ENCODE measurements around the gene ARHGEF5. TPM values are rescaled to one million over a fixed set of nuclear protein-coding genes. Genes with fewer than 3 reads are reported as not detected.

The ARHGEF5 gene
- total and polyA plus RNA-seq, 11 donors = 0.53 to 11.7 (median 1.3) TPM

DNA sequence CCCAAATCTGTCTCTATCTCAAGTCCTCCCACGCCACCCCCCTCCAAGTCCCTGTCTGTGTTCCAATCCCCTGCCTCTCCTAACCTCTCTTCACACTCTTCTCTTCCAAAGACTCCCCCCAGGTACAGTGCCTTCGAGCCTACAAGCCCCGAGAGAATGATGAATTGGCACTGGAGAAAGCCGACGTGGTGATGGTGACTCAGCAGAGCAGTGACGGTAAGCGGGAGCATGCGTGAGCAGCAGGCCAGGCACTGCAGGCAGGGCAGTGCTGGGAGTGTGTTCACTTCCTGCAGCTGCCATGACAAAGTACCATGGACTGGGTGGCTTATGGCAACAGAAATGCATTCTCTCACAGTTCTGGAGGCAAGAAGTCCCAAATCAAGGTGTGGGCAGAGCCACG is 23.4 kb downstream of the ARHGEF5 start:
- Histone ChIP-seq H3K9me3 (no peaks in the 10 kb centered on the region), H3K4me3 (no peak overlapping the region), H3K36me3 (peaks cover 0 to 17% (median 0%) of the 10 kb centered on the region in 9 donors), H3K4me1 (no peaks in the 10 kb centered on the region), H3K27ac (no peak overlapping the region), H3K27me3 (no peaks in the 10 kb centered on the region)
- 93 to 95% (median 94%) methylated on average over 9 of the region's 9 CpGs for WGBS, 4 donors
- TF ChIP-seq, protein P1, sequence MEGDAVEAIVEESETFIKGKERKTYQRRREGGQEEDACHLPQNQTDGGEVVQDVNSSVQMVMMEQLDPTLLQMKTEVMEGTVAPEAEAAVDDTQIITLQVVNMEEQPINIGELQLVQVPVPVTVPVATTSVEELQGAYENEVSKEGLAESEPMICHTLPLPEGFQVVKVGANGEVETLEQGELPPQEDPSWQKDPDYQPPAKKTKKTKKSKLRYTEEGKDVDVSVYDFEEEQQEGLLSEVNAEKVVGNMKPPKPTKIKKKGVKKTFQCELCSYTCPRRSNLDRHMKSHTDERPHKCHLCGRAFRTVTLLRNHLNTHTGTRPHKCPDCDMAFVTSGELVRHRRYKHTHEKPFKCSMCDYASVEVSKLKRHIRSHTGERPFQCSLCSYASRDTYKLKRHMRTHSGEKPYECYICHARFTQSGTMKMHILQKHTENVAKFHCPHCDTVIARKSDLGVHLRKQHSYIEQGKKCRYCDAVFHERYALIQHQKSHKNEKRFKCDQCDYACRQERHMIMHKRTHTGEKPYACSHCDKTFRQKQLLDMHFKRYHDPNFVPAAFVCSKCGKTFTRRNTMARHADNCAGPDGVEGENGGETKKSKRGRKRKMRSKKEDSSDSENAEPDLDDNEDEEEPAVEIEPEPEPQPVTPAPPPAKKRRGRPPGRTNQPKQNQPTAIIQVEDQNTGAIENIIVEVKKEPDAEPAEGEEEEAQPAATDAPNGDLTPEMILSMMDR (IDR thresholded peaks at IDR 0.05) = no peak
- TF ChIP-seq POLR2A (IDR thresholded peaks at IDR 0.05) = no peak
- no peak for ATAC-seq
- no peak for DNase-seq
- intact Hi-C loops (cut with DNase I) = no loop called here

- H3K36me3 ChIP-seq = peaks cover 0 to 17% (median 0%) of the 10 kb centered on the region in 9 donors
- no peak for DNase-seq
- TF ChIP-seq POLR2A (IDR thresholded peaks at IDR 0.05) = no peak
- TF ChIP-seq, protein P1 (IDR thresholded peaks at IDR 0.05) = no peak
- intact Hi-C loops (cut with DNase I) = no loop called here
- H3K4me1 ChIP-seq = no peaks in the 10 kb centered on the region
- H3K4me3 ChIP-seq = no peak overlapping the region
- no peaks in the 10 kb centered on the region for H3K9me3 ChIP-seq
- H3K27ac ChIP-seq = no peak overlapping the region
- 92 to 96% (median 94%) methylated on average over 5 to 11 of the region's 11 CpGs for WGBS, 4 donors
- no peak for ATAC-seq
- no peaks in the 10 kb centered on the region for H3K27me3 ChIP-seq
These were observed 24.7 kb downstream of the ARHGEF5 start for GRCh38 chr7:144379776-144380384.

DNA sequence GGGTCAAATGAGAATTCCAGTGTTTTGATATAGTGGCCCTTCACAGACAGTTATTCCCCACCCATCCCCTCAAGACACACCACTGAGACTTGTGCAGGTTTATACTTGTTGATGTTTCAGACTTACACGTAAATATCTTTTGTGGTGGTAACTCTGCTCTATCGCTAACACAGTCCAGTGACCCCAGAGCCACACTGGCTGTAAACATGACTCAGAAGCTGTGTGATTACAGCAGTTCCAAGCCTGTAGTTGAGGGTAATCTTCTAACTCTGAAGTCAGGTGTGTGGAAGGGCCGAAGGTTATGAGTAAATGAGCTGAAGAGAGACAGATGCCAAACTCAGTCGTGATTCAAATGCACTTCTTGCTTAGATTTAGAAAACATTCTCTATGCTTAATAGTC is 28.9 kb downstream of the ARHGEF5 start:
- Histone ChIP-seq H3K4me3 (no peak overlapping the region), H3K9me3 (no peaks in the 10 kb centered on the region), H3K27ac (no peak overlapping the region), H3K36me3 (peaks cover 0 to 8% (median 0%) of the 10 kb centered on the region in 9 donors), H3K27me3 (no peaks in the 10 kb centered on the region), H3K4me1 (no peaks in the 10 kb centered on the region)
- TF ChIP-seq POLR2A (IDR thresholded peaks at IDR 0.05) = no peak
- TF ChIP-seq, protein P1 (IDR thresholded peaks at IDR 0.05) = no peak
- WGBS, 4 donors = 79 to 88% (median 81%) methylated on average over 4 of the region's 4 CpGs
- intact Hi-C loops (cut with DNase I) = no loop called here
- DNase-seq (no peak), ATAC-seq (no peak)

GRCh38 chr7:144384555-144385245 is 29.5 kb downstream of the ARHGEF5 start:
- DNase-seq (no peak), ATAC-seq (no peak)
- Histone ChIP-seq H3K4me3 (no peak overlapping the region), H3K36me3 (peaks cover 0 to 4% (median 0%) of the 10 kb centered on the region in 9 donors), H3K4me1 (no peaks in the 10 kb centered on the region), H3K27me3 (no peaks in the 10 kb centered on the region), H3K9me3 (no peaks in the 10 kb centered on the region), H3K27ac (no peak overlapping the region)
- 68 to 78% (median 75%) methylated on average over 11 to 12 of the region's 12 CpGs for WGBS, 4 donors
- TF ChIP-seq POLR2A (IDR thresholded peaks at IDR 0.05) = no peak
- TF ChIP-seq, protein P1 (IDR thresholded peaks at IDR 0.05) = no peak
- intact Hi-C loops (cut with DNase I) = no loop called here

Data from heart left ventricle (tissue), 16 donors.